ENCODE measurements around the gene TMEM61.

DNA sequence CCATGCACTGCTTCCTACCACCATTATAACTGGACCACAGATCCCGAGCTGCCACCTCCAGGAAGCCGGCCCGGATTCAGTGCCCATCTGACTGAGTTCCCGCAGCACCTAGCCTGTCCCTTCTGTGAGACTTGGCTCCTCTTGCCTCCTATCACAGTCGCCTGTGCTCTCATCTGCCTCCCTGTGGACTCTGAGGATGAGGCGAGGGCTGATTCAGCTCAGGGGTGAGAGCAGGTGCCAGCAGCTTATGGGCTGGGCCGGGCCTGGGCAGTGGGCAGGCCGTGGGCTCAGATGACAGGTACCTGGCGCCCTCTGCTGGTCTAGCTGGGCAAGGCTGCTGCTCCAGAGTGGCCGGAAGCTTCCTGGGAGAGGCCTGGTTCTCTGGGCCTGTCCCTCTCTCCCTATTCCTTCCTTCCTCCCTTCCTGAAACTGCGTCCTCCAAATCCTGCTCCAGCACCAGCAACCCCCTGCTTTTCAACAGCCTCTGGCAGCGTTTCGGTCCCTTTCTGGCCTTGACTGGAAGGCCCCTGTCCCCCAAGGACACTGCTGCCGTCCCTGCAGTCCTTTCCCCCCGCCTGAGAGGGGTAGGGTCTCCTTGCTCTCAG is 41.6 kb downstream of the TMEM61 start:
- TF ChIP-seq TAF1 (IDR thresholded peaks at IDR 0.05; ENCODE audit: borderline replicate concordance, low read depth, low read length) (no peak), POLR2AphosphoS5 (IDR thresholded peaks at IDR 0.05; ENCODE audit: low read depth, low read length) (no peak), POLR2A (IDR thresholded peaks at IDR 0.05; ENCODE audit: low read depth, low read length) (no peak)

All from GM12892 (cell line).